Measurements from ENCODE around the gene ID1.

The ID1 gene

DNA sequence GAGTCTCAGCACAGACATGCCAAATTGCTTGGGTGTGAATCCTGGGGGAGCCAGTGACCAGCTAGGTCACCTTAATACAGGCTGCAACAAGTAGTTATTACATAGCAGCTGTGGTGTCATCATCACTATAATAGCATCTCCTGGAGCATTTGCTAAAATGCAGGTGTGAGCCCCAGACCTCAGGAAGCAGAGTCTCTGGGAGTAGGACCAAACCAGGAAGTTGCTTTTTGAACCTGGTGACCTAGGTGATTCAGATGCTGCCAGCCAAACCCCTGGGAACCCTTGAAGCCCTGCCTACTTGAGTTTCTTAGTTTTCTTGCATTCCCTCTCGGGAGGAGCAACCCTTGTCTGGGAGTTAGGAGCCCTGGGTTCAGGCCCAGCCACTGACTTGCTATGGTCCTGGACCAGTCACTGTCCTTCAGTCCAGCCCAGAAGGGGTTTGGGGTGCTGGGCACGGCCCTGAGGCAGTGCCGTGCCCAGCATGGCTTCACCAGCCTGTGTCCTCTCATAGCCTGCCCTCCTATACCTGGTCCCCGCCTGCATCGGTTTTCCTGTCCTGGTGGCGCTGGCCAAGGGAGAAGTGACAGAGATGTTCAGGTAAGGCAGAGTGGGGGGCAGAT, 39.3 kb upstream of the ID1 start:
- peaks cover 86% of the 10 kb centered on the region for H3K36me3 ChIP-seq (ENCODE audit: insufficient read depth, insufficient read length, low read length)
- H3K4me3 ChIP-seq (ENCODE audit: insufficient read length, low read depth), result no peak overlapping the region
- TF ChIP-seq ZNF274 (IDR thresholded peaks at IDR 0.05; ENCODE audit: low read depth, low read length) (no peak), SUZ12 (IDR thresholded peaks at IDR 0.05; ENCODE audit: extremely low read depth, insufficient read depth, insufficient read length) (no peak), YY1 (IDR thresholded peaks at IDR 0.05; ENCODE audit: insufficient read depth, insufficient read length) (no peak)
- H3K4me1 ChIP-seq (ENCODE audit: insufficient read depth, insufficient read length), result peaks cover 10% of the 10 kb centered on the region
- no peaks in the 10 kb centered on the region for H3K9me3 ChIP-seq (ENCODE audit: insufficient read depth, low read length)
- DNase-seq (ENCODE audit: low read depth, low spot score), result no peak
- H3K9ac ChIP-seq (ENCODE audit: insufficient read length, low read depth), result no peak overlapping the region
- no peaks in the 10 kb centered on the region for H3K27me3 ChIP-seq (ENCODE audit: insufficient read depth, insufficient read length)

DNA sequence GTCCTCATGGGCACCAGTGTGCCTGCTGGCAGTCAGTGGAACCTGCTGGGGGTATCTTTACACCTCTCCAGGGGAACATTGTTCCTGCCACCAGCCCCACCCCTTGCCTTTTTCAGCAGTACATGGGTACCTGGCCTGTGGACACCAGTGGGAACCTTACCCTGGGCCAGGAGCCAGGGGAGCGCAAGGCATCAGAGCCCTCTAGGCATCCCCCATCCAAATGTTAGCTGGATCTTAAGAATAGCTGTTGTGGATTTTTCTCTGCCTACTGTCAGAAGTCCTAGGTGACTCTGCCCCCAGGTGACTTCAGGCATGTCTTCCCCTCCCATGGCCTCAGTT, 38.8 kb upstream of the ID1 start:
- Histone ChIP-seq H3K27me3 (ENCODE audit: insufficient read depth, insufficient read length) (no peaks in the 10 kb centered on the region), H3K36me3 (ENCODE audit: insufficient read depth, insufficient read length, low read length) (peaks cover 86% of the 10 kb centered on the region), H3K9ac (ENCODE audit: insufficient read length, low read depth) (no peak overlapping the region), H3K4me1 (ENCODE audit: insufficient read depth, insufficient read length) (peaks cover 10% of the 10 kb centered on the region), H3K4me3 (ENCODE audit: insufficient read length, low read depth) (no peak overlapping the region), H3K9me3 (ENCODE audit: insufficient read depth, low read length) (no peaks in the 10 kb centered on the region)
- no peak for DNase-seq (ENCODE audit: low read depth, low spot score)
- TF ChIP-seq YY1 (IDR thresholded peaks at IDR 0.05; ENCODE audit: insufficient read depth, insufficient read length), result no peak
- no peak for TF ChIP-seq ZNF274 (IDR thresholded peaks at IDR 0.05; ENCODE audit: low read depth, low read length)
- TF ChIP-seq SUZ12 (IDR thresholded peaks at IDR 0.05; ENCODE audit: extremely low read depth, insufficient read depth, insufficient read length), result no peak

DNA sequence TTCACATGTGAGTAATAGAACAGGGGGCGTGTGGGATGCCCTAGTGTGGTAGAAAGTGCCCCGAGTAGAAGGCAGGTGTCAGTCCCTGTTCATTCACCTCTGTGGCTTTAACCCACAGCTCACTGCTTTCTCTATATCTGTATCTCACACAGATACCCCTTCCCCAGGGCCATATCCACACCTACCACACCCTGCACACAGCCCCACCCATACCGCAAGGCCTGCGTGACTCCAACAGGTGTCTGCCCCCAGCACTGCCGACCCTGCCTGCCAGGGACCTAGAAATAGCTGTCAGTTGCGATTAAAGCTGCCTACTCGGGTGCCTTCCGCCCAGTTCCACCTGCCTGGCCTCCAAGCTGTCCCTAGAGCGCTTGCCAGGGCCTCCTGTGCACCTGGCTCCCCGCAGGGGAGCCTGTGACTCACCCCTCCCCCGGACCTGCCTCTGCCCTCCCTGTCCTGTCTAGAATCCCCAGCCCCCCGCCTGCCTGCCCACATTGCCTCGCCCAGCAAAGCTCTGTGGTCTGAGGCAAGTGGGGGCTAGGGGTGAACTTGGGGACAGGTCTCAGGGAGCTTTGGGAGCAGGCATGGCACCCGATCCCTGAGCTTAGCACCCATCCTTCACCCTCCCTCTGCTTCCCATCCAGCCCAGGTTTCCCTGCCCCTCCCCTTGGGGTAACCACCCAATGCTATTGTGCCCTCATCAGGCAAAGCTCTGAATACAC, 38.3 kb upstream of the ID1 start:
- H3K4me1 ChIP-seq (ENCODE audit: insufficient read depth, insufficient read length), result peaks cover 10% of the 10 kb centered on the region
- H3K27me3 ChIP-seq (ENCODE audit: insufficient read depth, insufficient read length), result no peaks in the 10 kb centered on the region
- no peak for DNase-seq (ENCODE audit: low read depth, low spot score)
- peaks cover 81% of the 10 kb centered on the region for H3K36me3 ChIP-seq (ENCODE audit: insufficient read depth, insufficient read length, low read length)
- TF ChIP-seq ZNF274 (IDR thresholded peaks at IDR 0.05; ENCODE audit: low read depth, low read length) (no peak), YY1 (IDR thresholded peaks at IDR 0.05; ENCODE audit: insufficient read depth, insufficient read length) (no peak), SUZ12 (IDR thresholded peaks at IDR 0.05; ENCODE audit: extremely low read depth, insufficient read depth, insufficient read length) (no peak)
- no peaks in the 10 kb centered on the region for H3K9me3 ChIP-seq (ENCODE audit: insufficient read depth, low read length)
- H3K9ac ChIP-seq (ENCODE audit: insufficient read length, low read depth), result peak overlapping the region; percentile 21
- no peak overlapping the region for H3K4me3 ChIP-seq (ENCODE audit: insufficient read length, low read depth)

DNA sequence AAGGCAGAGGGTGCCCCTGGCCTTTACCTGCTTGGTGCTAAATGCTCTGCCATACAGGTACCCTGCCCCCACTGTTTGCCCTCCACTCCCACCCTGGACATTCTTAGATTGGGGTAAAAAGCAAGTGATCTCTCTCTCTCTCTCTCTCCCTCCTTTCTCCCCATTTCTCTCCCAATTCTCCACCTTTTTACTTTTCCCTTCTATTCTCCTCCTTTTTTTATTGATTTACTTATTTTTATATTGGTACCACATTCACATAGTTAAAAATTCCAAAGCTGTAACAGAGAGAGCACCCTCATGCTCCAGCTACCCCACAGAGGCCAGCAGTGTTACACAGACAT, 37.7 kb upstream of the ID1 start:
- TF ChIP-seq YY1 (IDR thresholded peaks at IDR 0.05; ENCODE audit: insufficient read depth, insufficient read length) (no peak), ZNF274 (IDR thresholded peaks at IDR 0.05; ENCODE audit: low read depth, low read length) (no peak), SUZ12 (IDR thresholded peaks at IDR 0.05; ENCODE audit: extremely low read depth, insufficient read depth, insufficient read length) (no peak)
- no peak for DNase-seq (ENCODE audit: low read depth, low spot score)
- H3K9me3 ChIP-seq (ENCODE audit: insufficient read depth, low read length), result no peaks in the 10 kb centered on the region
- H3K4me3 ChIP-seq (ENCODE audit: insufficient read length, low read depth), result no peak overlapping the region
- H3K36me3 ChIP-seq (ENCODE audit: insufficient read depth, insufficient read length, low read length), result peaks cover 75% of the 10 kb centered on the region
- peaks cover 12% of the 10 kb centered on the region for H3K4me1 ChIP-seq (ENCODE audit: insufficient read depth, insufficient read length)
- no peaks in the 10 kb centered on the region for H3K27me3 ChIP-seq (ENCODE audit: insufficient read depth, insufficient read length)
- H3K9ac ChIP-seq (ENCODE audit: insufficient read length, low read depth), result peak overlapping the region; percentile 21

DNA sequence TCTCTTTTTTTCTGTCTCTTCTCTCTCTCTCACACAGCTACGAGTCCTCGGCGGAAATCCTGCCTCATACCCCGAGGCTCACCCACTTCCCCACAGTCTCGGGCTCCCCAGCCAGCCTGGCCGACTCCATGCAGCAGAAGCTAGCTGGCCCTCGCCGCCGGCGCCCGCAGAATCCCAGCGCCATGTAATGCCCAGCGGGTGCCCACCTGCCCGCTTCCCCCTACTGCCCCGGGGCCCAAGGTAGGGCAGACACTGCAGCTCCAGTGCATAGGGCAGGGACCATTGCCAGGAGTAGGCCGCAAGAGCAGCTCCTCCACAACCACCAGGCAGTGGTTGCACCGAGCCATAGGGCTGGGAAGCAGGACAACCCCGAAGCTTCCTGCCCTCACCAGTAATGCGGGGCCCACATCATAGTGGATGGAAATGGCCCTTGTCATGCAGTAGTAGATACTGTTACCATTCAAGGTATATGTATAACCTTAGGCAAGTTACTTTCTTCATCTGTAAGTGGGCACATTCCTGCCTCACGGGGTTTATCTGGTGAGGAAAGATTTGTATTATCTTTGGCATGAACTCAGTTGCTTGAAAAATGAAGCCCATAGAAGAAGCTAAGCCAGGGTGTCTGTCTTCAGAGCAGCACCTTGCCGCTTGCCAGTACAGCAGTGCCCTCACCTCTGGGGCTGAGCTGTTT, 36.9 kb upstream of the ID1 start:
- Histone ChIP-seq H3K36me3 (ENCODE audit: insufficient read depth, insufficient read length, low read length) (peaks cover 67% of the 10 kb centered on the region), H3K4me3 (ENCODE audit: insufficient read length, low read depth) (no peak overlapping the region), H3K27me3 (ENCODE audit: insufficient read depth, insufficient read length) (no peaks in the 10 kb centered on the region), H3K9me3 (ENCODE audit: insufficient read depth, low read length) (no peaks in the 10 kb centered on the region), H3K9ac (ENCODE audit: insufficient read length, low read depth) (no peak overlapping the region), H3K4me1 (ENCODE audit: insufficient read depth, insufficient read length) (peaks cover 14% of the 10 kb centered on the region)
- TF ChIP-seq SUZ12 (IDR thresholded peaks at IDR 0.05; ENCODE audit: extremely low read depth, insufficient read depth, insufficient read length) (no peak), ZNF274 (IDR thresholded peaks at IDR 0.05; ENCODE audit: low read depth, low read length) (no peak), YY1 (IDR thresholded peaks at IDR 0.05; ENCODE audit: insufficient read depth, insufficient read length) (no peak)
- DNase-seq (ENCODE audit: low read depth, low spot score), result no peak

DNA sequence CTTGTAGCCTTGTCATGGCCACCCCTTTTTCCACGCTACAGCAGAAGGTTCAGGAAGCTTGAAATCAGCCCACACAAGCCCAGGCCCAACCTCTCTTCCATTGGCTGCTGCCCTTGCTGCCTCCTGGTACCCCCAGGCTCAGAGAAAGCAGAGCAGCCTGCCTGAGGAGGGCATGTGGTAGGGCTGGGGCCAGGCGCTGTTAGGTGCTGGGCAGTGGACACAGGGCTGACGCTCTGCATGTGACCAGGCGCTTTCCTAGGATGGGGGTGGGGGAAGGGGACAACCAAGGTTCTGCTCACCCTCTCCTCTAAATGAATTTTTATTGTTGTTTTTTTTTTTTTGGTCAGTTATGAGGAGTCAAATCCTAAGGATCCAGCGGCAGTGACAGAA, 36.3 kb upstream of the ID1 start:
- no peaks in the 10 kb centered on the region for H3K9me3 ChIP-seq (ENCODE audit: insufficient read depth, low read length)
- no peak overlapping the region for H3K9ac ChIP-seq (ENCODE audit: insufficient read length, low read depth)
- peaks cover 62% of the 10 kb centered on the region for H3K36me3 ChIP-seq (ENCODE audit: insufficient read depth, insufficient read length, low read length)
- no peak overlapping the region for H3K4me3 ChIP-seq (ENCODE audit: insufficient read length, low read depth)
- no peak for DNase-seq (ENCODE audit: low read depth, low spot score)
- no peaks in the 10 kb centered on the region for H3K27me3 ChIP-seq (ENCODE audit: insufficient read depth, insufficient read length)
- TF ChIP-seq SUZ12 (IDR thresholded peaks at IDR 0.05; ENCODE audit: extremely low read depth, insufficient read depth, insufficient read length) (no peak), ZNF274 (IDR thresholded peaks at IDR 0.05; ENCODE audit: low read depth, low read length) (no peak), YY1 (IDR thresholded peaks at IDR 0.05; ENCODE audit: insufficient read depth, insufficient read length) (no peak)
- H3K4me1 ChIP-seq (ENCODE audit: insufficient read depth, insufficient read length), result peaks cover 14% of the 10 kb centered on the region
